WTC11 (cell line): ENCODE results near the gene MEIS2. TPM values are rescaled to one million over a fixed set of nuclear protein-coding genes. Genes with fewer than 3 reads are reported as not detected.

Experiments used
- ATAC-seq: fragments of 200-7000 bp; cut with Tn5 transposase; 2 replicates; pipeline ENCODE4 v1.10.0; 2021; ENCODE audit warnings: mild to moderate bottlenecking, moderate library complexity
- CTCF ChIA-PET: fragments of 300-600 bp; sonication (Branson Sonifier 250); formaldehyde crosslinking; loops from one replicate; lab custom pipeline; 2021; ENCODE audit warnings: antibody characterized with exemption; lab: Charles Lee
- POLR2A ChIA-PET: fragments of 350-600 bp; sonication (Branson Sonifier 250); formaldehyde crosslinking; loops from one replicate; lab custom pipeline; 2021; ENCODE audit warnings: antibody characterized with exemption; lab: Charles Lee
- DNase-seq: peaks from one replicate; pipeline ENCODE4 v3.0.0; 2021; ENCODE audit warnings: low spot score
- H3K27ac Mint-ChIP-seq: 2 replicates; pipeline ENCODE4 v1.8.0; 2021; ENCODE audit warnings: mixed read lengths
- H3K27me3 Mint-ChIP-seq: 2 replicates; pipeline ENCODE4 v1.8.0; 2021; ENCODE audit warnings: low read depth, mild to moderate bottlenecking, moderate library complexity, mixed read lengths
- H3K36me3 Mint-ChIP-seq: 2 replicates; pipeline ENCODE4 v1.8.0; 2021; ENCODE audit warnings: mixed read lengths
- H3K4me1 Mint-ChIP-seq: 2 replicates; pipeline ENCODE4 v1.8.0; 2022; ENCODE audit warnings: mixed read lengths
- H3K4me3 Mint-ChIP-seq: 2 replicates; pipeline ENCODE4 v1.8.0; 2021; ENCODE audit warnings: mild to moderate bottlenecking, moderate library complexity, mixed read lengths
- H3K9me3 Mint-ChIP-seq: 2 replicates; pipeline ENCODE4 v1.8.0; 2021; ENCODE audit warnings: mixed read lengths
- ATF1 ChIP-seq: sonication (generic); formaldehyde crosslinking; IDR thresholded peaks from 2 replicates; pipeline ENCODE4 v1.8.1; 2023; ENCODE audit warnings: mild to moderate bottlenecking, moderate library complexity, missing genetic modification reagents
- ATF2 ChIP-seq: sonication (generic); formaldehyde crosslinking; IDR thresholded peaks from 2 replicates; pipeline ENCODE4 v1.8.1; 2022; ENCODE audit warnings: low read depth, missing genetic modification reagents, borderline replicate concordance
- CBFB ChIP-seq: sonication (generic); formaldehyde crosslinking; IDR thresholded peaks from 2 replicates; pipeline ENCODE4 v1.8.1; 2022; ENCODE audit warnings: mild to moderate bottlenecking, low read depth, missing genetic modification reagents
- CDX4 ChIP-seq: fragments of 250-450 bp; sonication (Bioruptor Pico); IDR thresholded peaks from 2 replicates; pipeline ENCODE4 v1.9.0; 2021; ENCODE audit warnings: moderate library complexity, mild to moderate bottlenecking, inconsistent platforms, borderline replicate concordance
- CREB1 ChIP-seq: sonication (generic); formaldehyde crosslinking; IDR thresholded peaks from 2 replicates; pipeline ENCODE4 v1.8.0; 2023; ENCODE audit warnings: mild to moderate bottlenecking, missing genetic modification reagents
- ERG ChIP-seq: fragments of 250-450 bp; sonication (Bioruptor Pico); IDR thresholded peaks from 2 replicates; pipeline ENCODE4 v1.8.0; 2021; ENCODE audit warnings: mild to moderate bottlenecking
- GRHL2 ChIP-seq: fragments of 250-450 bp; sonication (Bioruptor Pico); IDR thresholded peaks from 2 replicates; pipeline ENCODE4 v1.8.0; 2022; ENCODE audit warnings: mild to moderate bottlenecking, moderate library complexity; ENCODE audit not compliant: insufficient replicate concordance, severe bottlenecking
- GTF2I ChIP-seq: fragments of 250-450 bp; sonication (Bioruptor Pico); conservative IDR thresholded peaks from 2 replicates; pipeline ENCODE4 v1.4.0; 2021; ENCODE audit warnings: mild to moderate bottlenecking
- JAZF1 ChIP-seq: fragments of 250-450 bp; sonication (Bioruptor Pico); IDR thresholded peaks from 2 replicates; pipeline ENCODE4 v1.9.0; 2021; ENCODE audit warnings: moderate library complexity, mild to moderate bottlenecking, inconsistent platforms
- KAT7 ChIP-seq: sonication (generic); formaldehyde crosslinking; IDR thresholded peaks from 2 replicates; pipeline ENCODE4 v1.8.1; 2023; ENCODE audit warnings: missing genetic modification reagents, mild to moderate bottlenecking, borderline replicate concordance
- NFE2L1 ChIP-seq: sonication (generic); formaldehyde crosslinking; IDR thresholded peaks from 2 replicates; pipeline ENCODE4 v1.8.1; 2023; ENCODE audit warnings: missing genetic modification reagents
- PRDM15 ChIP-seq: sonication (generic); formaldehyde crosslinking; IDR thresholded peaks from 2 replicates; pipeline ENCODE4 v1.8.0; 2022; ENCODE audit warnings: missing genetic modification reagents
- PRRX2 ChIP-seq: fragments of 250-450 bp; sonication (Bioruptor Pico); IDR thresholded peaks from 2 replicates; pipeline ENCODE4 v1.8.0; 2021; ENCODE audit warnings: mild to moderate bottlenecking
- RELA ChIP-seq: sonication (generic); formaldehyde crosslinking; IDR thresholded peaks from 2 replicates; pipeline ENCODE4 v1.8.1; 2022; ENCODE audit warnings: missing genetic modification reagents, mild to moderate bottlenecking, borderline replicate concordance
- SMAD3 ChIP-seq: sonication (generic); formaldehyde crosslinking; IDR thresholded peaks from 2 replicates; pipeline ENCODE4 v1.8.0; 2022; ENCODE audit warnings: missing genetic modification reagents, mild to moderate bottlenecking, borderline replicate concordance
- TP53 ChIP-seq: sonication (generic); formaldehyde crosslinking; IDR thresholded peaks from 2 replicates; pipeline ENCODE4 v1.8.1; 2023; ENCODE audit warnings: mild to moderate bottlenecking, missing genetic modification reagents
- ZBTB43 ChIP-seq: sonication (generic); formaldehyde crosslinking; IDR thresholded peaks from 2 replicates; pipeline ENCODE4 v1.8.1; 2023; ENCODE audit warnings: mild to moderate bottlenecking, missing genetic modification reagents
- ZMAT4 ChIP-seq: fragments of 250-450 bp; sonication (Bioruptor Pico); IDR thresholded peaks from 2 replicates; pipeline ENCODE4 v1.9.0; 2021; ENCODE audit warnings: mild to moderate bottlenecking
- ZNF121 ChIP-seq: sonication (generic); formaldehyde crosslinking; IDR thresholded peaks from 2 replicates; pipeline ENCODE4 v1.8.0; 2023; ENCODE audit warnings: missing genetic modification reagents
- ZNF219 ChIP-seq: sonication (generic); formaldehyde crosslinking; IDR thresholded peaks from 2 replicates; pipeline ENCODE4 v1.8.0; 2023; ENCODE audit warnings: missing genetic modification reagents, mild to moderate bottlenecking, borderline replicate concordance
- ZNF396 ChIP-seq: fragments of 250-450 bp; sonication (Bioruptor Pico); IDR thresholded peaks from 2 replicates; pipeline ENCODE4 v1.8.0; 2021; ENCODE audit warnings: mild to moderate bottlenecking, moderate library complexity, borderline replicate concordance
- ZNF416 ChIP-seq: fragments of 250-450 bp; sonication (Bioruptor Pico); IDR thresholded peaks from 2 replicates; pipeline ENCODE4 v1.9.0; 2021; ENCODE audit warnings: mild to moderate bottlenecking, inconsistent platforms
- ZNF423 ChIP-seq: fragments of 250-450 bp; sonication (Bioruptor Pico); IDR thresholded peaks from 2 replicates; pipeline ENCODE4 v2.1.2; 2022; ENCODE audit warnings: mild to moderate bottlenecking, moderate library complexity
- ZNF512 ChIP-seq: sonication (generic); formaldehyde crosslinking; IDR thresholded peaks from 2 replicates; pipeline ENCODE4 v1.8.1; 2022; ENCODE audit warnings: missing genetic modification reagents, borderline replicate concordance
- total RNA-seq: library from RNA; stranded (reverse); gene quantifications from 3 replicates; pipeline ENCODE4 v1.2.3, GENCODE V29; 2021

MEIS2 gene
- total RNA-seq, 1 experiment from 2014 or later: 0.57 TPM

- ChIA-PET CTCF (interaction anchor here (0.7 to 4.1 kb wide), 3 partner anchors 213 to 217 kb away, joined by 3 to 18 read pairs (median 6); no protein-coding TSS in a partner anchor), POLR2A (interaction anchor here (1.2 kb wide), 1 partner anchor 51 kb away, joined by 3 read pairs; no protein-coding TSS in a partner anchor)
- DNase-seq (no peak), ATAC-seq (no peak)
- peaks cover 71% of the 10 kb centered on the region for H3K4me1 Mint-ChIP-seq
- H3K9me3 Mint-ChIP-seq: no peaks in the 10 kb centered on the region
- no peaks in the 10 kb centered on the region for H3K36me3 Mint-ChIP-seq
- H3K4me3 Mint-ChIP-seq: peak overlapping the region; percentile 76
- peaks cover 80% of the 10 kb centered on the region for H3K27me3 Mint-ChIP-seq
- H3K27ac Mint-ChIP-seq: no peak overlapping the region
- TF ChIP-seq GRHL2 (CRISPR knock-in tag) (no peak), GTF2I (no peak), PRDM15 (CRISPR knock-in tag) (no peak), CBFB (CRISPR knock-in tag) (no peak), CREB1 (CRISPR knock-in tag) (no peak), ZBTB43 (no peak), ZNF121 (no peak), ZNF512 (CRISPR knock-in tag) (no peak), ATF1 (CRISPR knock-in tag) (no peak)
These were observed 3.7 kb downstream of the MEIS2 start for GRCh38 chr15:37096558-37097143.

GRCh38 chr15:37095770-37096557 lies 4.4 kb downstream of the MEIS2 start:
- peak overlapping the region; percentile 76 for H3K4me3 Mint-ChIP-seq
- CTCF ChIA-PET: interaction anchor here (0.9 to 4.1 kb wide), 6 partner anchors 9 to 215 kb away, joined by 3 to 18 read pairs (median 4); no protein-coding TSS in a partner anchor
- peaks cover 78% of the 10 kb centered on the region for H3K4me1 Mint-ChIP-seq
- ATAC-seq: peak; percentile 8
- POLR2A ChIA-PET: interaction anchor here (1.2 kb wide), 1 partner anchor 50 kb away, joined by 3 read pairs; no protein-coding TSS in a partner anchor
- H3K27me3 Mint-ChIP-seq: peaks cover 86% of the 10 kb centered on the region
- H3K9me3 Mint-ChIP-seq: no peaks in the 10 kb centered on the region
- DNase-seq: peak; percentile 50
- no peaks in the 10 kb centered on the region for H3K36me3 Mint-ChIP-seq
- H3K27ac Mint-ChIP-seq: no peak overlapping the region
- TF ChIP-seq ERG (CRISPR knock-in tag): no peak
- no peak for TF ChIP-seq ZMAT4
- TF ChIP-seq SMAD3: no peak
- no peak for TF ChIP-seq NFE2L1 (CRISPR knock-in tag)
- no peak for TF ChIP-seq ZNF396 (CRISPR knock-in tag)
- no peak for TF ChIP-seq JAZF1
- no peak for TF ChIP-seq PRRX2 (CRISPR knock-in tag)
- no peak for TF ChIP-seq ZNF416 (CRISPR knock-in tag)
- TF ChIP-seq RELA (CRISPR knock-in tag): no peak
- TF ChIP-seq ZNF219: no peak
- no peak for TF ChIP-seq ZNF423 (CRISPR knock-in tag)
- TF ChIP-seq ATF2 (CRISPR knock-in tag): no peak
- TF ChIP-seq KAT7: no peak
- TF ChIP-seq CDX4 (CRISPR knock-in tag): no peak
- no peak for TF ChIP-seq TP53 (CRISPR knock-in tag)
